Chondrocyte (in vitro differentiated cells): ENCODE measurements around the gene AGO3. TPM values are rescaled to one million over a fixed set of nuclear protein-coding genes. Genes with fewer than 3 reads are reported as not detected.

Experiments
- DNase-seq: peaks from one replicate; pipeline ENCODE4 v3.0.0; 2021; ENCODE audit warnings: mixed read lengths, low spot score
- H3K27ac Mint-ChIP-seq: one replicate; pipeline ENCODE4 v1.8.0; 2021; ENCODE audit warnings: mild to moderate bottlenecking, moderate library complexity, mixed read lengths; ENCODE audit not compliant: unreplicated experiment
- H3K27me3 Mint-ChIP-seq: 2 replicates; pipeline ENCODE4 v1.8.0; 2021; ENCODE audit warnings: low read depth, mixed read lengths
- H3K36me3 Mint-ChIP-seq: 2 replicates; pipeline ENCODE4 v1.8.0; 2021; ENCODE audit warnings: low read depth, mixed read lengths
- H3K4me1 Mint-ChIP-seq: 2 replicates; pipeline ENCODE4 v1.8.0; 2021; ENCODE audit warnings: low read depth, mild to moderate bottlenecking, mixed read lengths
- H3K4me3 Mint-ChIP-seq: one replicate; pipeline ENCODE4 v1.8.0; 2021; ENCODE audit warnings: mild to moderate bottlenecking, moderate library complexity, mixed read lengths; ENCODE audit not compliant: unreplicated experiment
- H3K9me3 Mint-ChIP-seq: 2 replicates; pipeline ENCODE4 v1.8.0; 2021; ENCODE audit warnings: low read depth, mixed read lengths
- CTCF ChIP-seq: fragments of 200-600 bp; sonication (generic); IDR thresholded peaks from 2 replicates; pipeline ENCODE4 v1.5.0; 2021; ENCODE audit warnings: antibody characterized with exemption, mild to moderate bottlenecking, moderate library complexity
- total RNA-seq: library from RNA; stranded (reverse); gene quantifications from 3 replicates; pipeline ENCODE4 v1.2.1, GENCODE V29; 2021

Gene AGO3
- total RNA-seq, 1 donor from 2014 or later, result 26.1 TPM

- Mint-ChIP-seq H3K9me3 (no peaks in the 10 kb centered on the region), H3K27me3 (no peaks in the 10 kb centered on the region), H3K27ac (peak within 1 kb of the TSS; percentile 87), H3K36me3 (peaks cover 11% of the 10 kb centered on the region), H3K4me3 (peak within 1 kb of the TSS; percentile 83), H3K4me1 (peaks cover 17% of the 10 kb centered on the region)
- peak; percentile 98 for TF ChIP-seq CTCF
- DNase-seq, result peak; percentile 97
Observed at GRCh38 chr1:36088577-36089392, 157.9 kb downstream of the AGO3 start, which contains the start of gene ADPRS. Gene ADPRS, plus strand, starts transcription at chr1:36088892. Its CDS starts 13 bp downstream, at chr1:36088905.

- Mint-ChIP-seq H3K27me3 (no peaks in the 10 kb centered on the region), H3K27ac (peak overlapping the region; percentile 87), H3K36me3 (peaks cover 11% of the 10 kb centered on the region), H3K4me1 (peaks cover 14% of the 10 kb centered on the region), H3K9me3 (no peaks in the 10 kb centered on the region), H3K4me3 (peak overlapping the region; percentile 83)
- DNase-seq, result peak; percentile 73
- no peak for TF ChIP-seq CTCF
Observed at GRCh38 chr1:36089393-36090121, 158.7 kb downstream of the AGO3 start.

- Mint-ChIP-seq H3K27ac (no peak overlapping the region), H3K27me3 (no peaks in the 10 kb centered on the region), H3K36me3 (peaks cover 11% of the 10 kb centered on the region), H3K4me1 (peaks cover 14% of the 10 kb centered on the region), H3K9me3 (no peaks in the 10 kb centered on the region), H3K4me3 (no peak overlapping the region)
- TF ChIP-seq CTCF, result no peak
- DNase-seq, result peak; percentile 59
Observed at GRCh38 chr1:36091141-36091540, 160.2 kb downstream of the AGO3 start.

GRCh38 chr1:36091698-36092097 is 160.8 kb downstream of the AGO3 start:
- Mint-ChIP-seq H3K27me3 (no peaks in the 10 kb centered on the region), H3K4me3 (no peak overlapping the region)
- peak; percentile 76 for DNase-seq

More at GRCh38 chr1:36091698-36092097, 160.8 kb downstream of the AGO3 start:
- Mint-ChIP-seq H3K9me3 (no peaks in the 10 kb centered on the region), H3K27ac (no peak overlapping the region), H3K4me1 (peaks cover 17% of the 10 kb centered on the region), H3K36me3 (peaks cover 11% of the 10 kb centered on the region)
- TF ChIP-seq CTCF, result no peak
